ENCODE measurements around the gene RBM11. TPM values are rescaled to one million over a fixed set of nuclear protein-coding genes. Genes with fewer than 3 reads are reported as not detected.
A peak's percentile ranks its signal among the peaks of the same experiment; 100 is the strongest.
"Not testable (repeated sequence)": the region's sequence is repeated elsewhere in the genome, so short reads cannot be mapped to it uniquely, and the experiment has no call there.

RBM11 gene, protein sequence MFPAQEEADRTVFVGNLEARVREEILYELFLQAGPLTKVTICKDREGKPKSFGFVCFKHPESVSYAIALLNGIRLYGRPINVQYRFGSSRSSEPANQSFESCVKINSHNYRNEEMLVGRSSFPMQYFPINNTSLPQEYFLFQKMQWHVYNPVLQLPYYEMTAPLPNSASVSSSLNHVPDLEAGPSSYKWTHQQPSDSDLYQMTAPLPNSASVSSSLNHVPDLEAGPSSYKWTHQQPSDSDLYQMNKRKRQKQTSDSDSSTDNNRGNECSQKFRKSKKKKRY
- 10 to 100 TPM in 1 of 2 donors, 1 to 10 TPM in 1; 4.9 to 10.3 TPM for total RNA-seq

DNA sequence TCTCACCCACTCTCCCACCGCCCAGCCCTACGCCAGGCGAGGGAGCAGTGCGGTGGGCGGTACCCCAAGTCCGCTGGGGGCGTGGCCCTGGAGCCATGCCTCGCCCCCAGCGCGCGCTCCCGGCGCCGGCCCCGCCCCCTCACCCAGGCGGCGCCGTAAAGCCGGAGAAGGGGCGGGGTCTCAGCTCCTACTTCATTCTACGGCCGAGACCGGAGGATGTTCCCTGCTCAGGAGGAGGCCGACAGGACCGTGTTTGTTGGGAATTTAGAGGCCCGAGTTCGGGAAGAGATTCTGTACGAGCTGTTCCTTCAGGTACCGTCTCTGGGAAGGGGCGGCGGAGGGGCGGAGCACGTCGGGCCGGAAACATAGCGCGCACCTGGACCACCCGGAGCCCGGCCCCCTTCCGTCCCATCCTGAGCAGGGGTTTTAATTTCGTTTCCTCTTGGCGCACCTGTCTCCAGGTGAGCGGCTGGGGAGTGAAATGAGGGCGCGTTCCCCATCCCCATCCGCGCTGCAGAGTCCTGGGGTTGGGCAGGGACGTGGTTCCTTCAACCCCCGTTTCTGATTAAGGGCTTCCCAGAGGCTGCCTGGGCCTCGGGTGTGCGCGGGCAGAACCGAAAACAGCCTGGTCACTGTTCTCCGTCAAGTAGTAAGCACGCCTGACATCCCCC, at the start of gene RBM11:
TSS of gene RBM11 (plus strand) at position 187 of the 671 bp plus-strand sequence. CDS start at position 217, 30 bp downstream.
- Mint-ChIP-seq H3K27me3 (ENCODE audit: low read depth) (peaks cover 6% of the 10 kb centered on the region), H3K9me3 (no peaks in the 10 kb centered on the region), H3K36me3 (ENCODE audit: insufficient read depth in 2 of 2) (no peaks in the 10 kb centered on the region), H3K4me1 (ENCODE audit: low read depth) (peaks cover 12% of the 10 kb centered on the region), H3K4me3 (peak within 1 kb of the TSS; percentile 84 to 87), H3K27ac (no peak within 1 kb of the TSS)
- DNase-seq (peak; percentile 87 to 88), ATAC-seq (replicated peaks in 1 of 2) (peak; percentile 98 to 99)

DNA sequence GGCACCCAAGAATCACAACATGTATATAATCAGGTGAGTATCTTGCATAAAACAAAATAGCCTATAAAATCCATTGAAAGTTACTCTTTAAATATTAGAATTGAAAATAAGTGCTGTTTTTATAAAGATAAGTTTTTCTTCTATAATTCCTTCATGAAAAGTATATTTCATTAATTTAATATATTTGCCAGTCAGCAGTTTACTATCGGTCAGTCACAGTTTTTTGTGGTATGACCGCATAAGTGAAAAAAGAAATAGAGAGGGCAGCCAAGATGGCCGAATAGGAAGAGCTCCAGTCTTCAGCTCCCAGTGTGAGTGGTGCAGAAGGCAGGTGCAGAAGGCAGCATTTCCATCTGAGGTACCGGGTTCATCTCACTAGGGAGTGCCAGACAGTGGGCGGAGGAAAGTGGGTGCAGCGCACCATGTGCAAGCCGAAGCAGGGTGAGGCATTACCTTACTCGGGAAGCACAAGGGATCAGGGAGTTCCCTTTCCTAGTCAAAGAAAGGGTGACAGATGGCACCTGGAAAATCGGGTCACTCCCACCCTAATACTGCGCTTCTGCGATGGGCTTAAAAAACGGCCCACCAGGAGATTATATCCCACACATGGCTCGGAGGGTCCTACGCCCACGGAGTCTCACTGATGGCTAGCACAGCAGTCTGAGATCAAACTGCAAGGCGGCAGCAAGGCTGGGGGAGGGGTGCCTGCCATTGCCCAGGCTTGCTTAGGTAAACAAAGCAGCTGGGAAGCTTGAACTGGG, 49.3 kb upstream of the RBM11 start:
- H3K4me3 Mint-ChIP-seq; H3K27me3 Mint-ChIP-seq (ENCODE audit: low read depth); H3K36me3 Mint-ChIP-seq (ENCODE audit: insufficient read depth in 2 of 2); DNase-seq; H3K27ac Mint-ChIP-seq; ATAC-seq (replicated peaks in 1 of 2); H3K9me3 Mint-ChIP-seq; H3K4me1 Mint-ChIP-seq (ENCODE audit: low read depth): not testable (repeated sequence)

DNA sequence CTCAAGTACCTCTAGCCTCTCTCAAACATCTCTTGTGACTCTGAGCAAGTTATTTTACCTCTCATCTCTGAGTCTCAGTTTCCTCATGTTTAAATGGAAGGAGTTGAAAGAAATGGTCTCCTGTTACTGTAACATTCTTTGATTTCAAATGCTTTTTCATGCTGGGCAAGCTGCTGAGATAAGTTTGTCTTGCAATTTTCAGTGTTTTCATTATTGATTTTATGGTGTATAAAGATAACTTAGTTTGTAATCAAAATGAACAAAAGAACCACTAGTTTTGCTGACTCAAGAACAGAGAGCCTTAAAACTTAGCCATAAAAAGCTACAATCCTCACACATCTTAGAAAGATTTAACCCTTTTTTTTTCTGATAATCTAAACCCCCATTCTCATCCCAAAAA, 9.7 kb upstream of the RBM11 start:
- H3K27ac Mint-ChIP-seq, result no peak overlapping the region
- ATAC-seq (replicated peaks in 1 of 2) (no peak), DNase-seq (no peak)
- H3K4me1 Mint-ChIP-seq (ENCODE audit: low read depth), result no peaks in the 10 kb centered on the region
- peaks cover 12% of the 10 kb centered on the region for H3K27me3 Mint-ChIP-seq (ENCODE audit: low read depth)
- H3K4me3 Mint-ChIP-seq, result no peak overlapping the region
- no peaks in the 10 kb centered on the region for H3K36me3 Mint-ChIP-seq (ENCODE audit: insufficient read depth in 2 of 2)
- H3K9me3 Mint-ChIP-seq, result peaks cover 0 to 2% of the 10 kb centered on the region in 2 donors

DNA sequence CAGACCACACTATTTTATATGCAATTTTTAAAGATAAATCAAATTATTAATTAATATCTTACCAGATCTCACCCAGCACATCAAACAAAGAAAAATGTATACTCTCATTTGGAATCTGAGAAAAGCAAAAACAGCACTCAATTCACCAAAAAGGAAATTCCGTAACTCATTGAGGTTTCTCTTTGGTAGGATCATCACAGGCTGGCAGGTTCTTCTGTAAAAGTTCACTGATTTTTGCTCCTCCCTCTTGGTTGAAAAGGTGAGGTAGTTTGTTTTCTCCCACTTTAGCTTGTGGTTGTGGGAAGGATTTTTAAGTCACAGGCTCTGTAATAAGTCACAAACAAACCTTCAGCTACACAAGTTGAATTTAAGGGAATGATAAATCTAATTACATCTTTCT, 5.2 kb upstream of the RBM11 start, which contains the start of gene LIPI:
TSS of gene LIPI (minus strand) at position 218 of the 400 bp plus-strand sequence. CDS start at position 108, 110 bp downstream.
- H3K4me3 Mint-ChIP-seq, result no peak within 1 kb of the TSS
- H3K27me3 Mint-ChIP-seq (ENCODE audit: low read depth), result peaks cover 18% of the 10 kb centered on the region
- peaks cover 3% of the 10 kb centered on the region for H3K4me1 Mint-ChIP-seq (ENCODE audit: low read depth)
- no peaks in the 10 kb centered on the region for H3K9me3 Mint-ChIP-seq
- DNase-seq, result no peak
- H3K36me3 Mint-ChIP-seq (ENCODE audit: insufficient read depth in 2 of 2), result no peaks in the 10 kb centered on the region
- H3K27ac Mint-ChIP-seq, result no peak within 1 kb of the TSS
- ATAC-seq (replicated peaks in 1 of 2), result no peak

DNA sequence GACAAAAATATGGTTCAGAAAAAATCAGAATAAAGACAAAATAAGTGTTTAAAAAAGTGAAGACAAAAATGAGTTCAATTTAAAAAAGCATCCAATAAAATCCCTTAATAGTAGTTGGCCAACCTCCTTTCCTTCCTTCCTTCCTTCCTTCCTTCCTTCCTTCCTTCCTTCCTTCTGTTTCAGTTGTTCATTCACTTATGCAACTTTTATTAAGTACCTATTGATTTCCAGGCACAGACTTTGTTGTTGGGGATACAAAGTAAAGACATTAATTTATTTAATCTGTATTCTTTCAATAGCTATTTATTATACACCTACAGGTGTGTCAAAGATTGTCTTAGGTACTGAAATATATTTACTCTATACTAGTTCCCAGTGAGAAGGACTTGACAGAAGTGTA, 2.8 kb upstream of the RBM11 start:
- ATAC-seq (replicated peaks in 1 of 2), result no peak
- Mint-ChIP-seq H3K27me3 (ENCODE audit: low read depth) (peaks cover 18% of the 10 kb centered on the region), H3K4me1 (ENCODE audit: low read depth) (peaks cover 12% of the 10 kb centered on the region), H3K27ac (no peak overlapping the region), H3K4me3 (no peak overlapping the region), H3K9me3 (no peaks in the 10 kb centered on the region), H3K36me3 (ENCODE audit: insufficient read depth in 2 of 2) (no peaks in the 10 kb centered on the region)
- DNase-seq, result no peak

DNA sequence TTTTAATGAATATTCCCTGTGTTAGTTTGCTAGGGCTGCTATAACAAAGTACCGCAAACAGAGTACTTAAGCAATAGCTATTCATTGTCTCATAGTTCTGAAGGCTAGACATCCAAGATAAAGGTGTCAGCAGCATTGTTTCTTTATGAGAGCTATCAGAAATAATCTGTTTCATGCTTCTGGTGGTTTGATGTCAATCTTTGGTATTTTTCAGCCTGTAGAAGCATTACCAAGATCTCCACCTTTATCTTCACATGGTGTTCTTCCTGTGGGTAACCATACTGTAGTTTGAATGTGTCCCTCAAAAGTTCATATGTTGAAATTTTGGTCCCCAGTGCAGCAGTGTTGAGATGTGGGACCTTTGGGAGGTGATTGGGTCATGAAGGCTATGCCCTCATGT, 7.4 kb downstream of the RBM11 start:
- no peak for ATAC-seq (replicated peaks in 1 of 2)
- H3K27ac Mint-ChIP-seq, result no peak overlapping the region
- DNase-seq, result no peak
- H3K4me3 Mint-ChIP-seq, result no peak overlapping the region
- no peaks in the 10 kb centered on the region for H3K27me3 Mint-ChIP-seq (ENCODE audit: low read depth)
- peaks cover under 1 to 2% of the 10 kb centered on the region in 2 donors for H3K36me3 Mint-ChIP-seq (ENCODE audit: insufficient read depth in 2 of 2)
- peaks cover 0 to under 1% of the 10 kb centered on the region in 2 donors for H3K9me3 Mint-ChIP-seq
- no peaks in the 10 kb centered on the region for H3K4me1 Mint-ChIP-seq (ENCODE audit: low read depth)

DNA sequence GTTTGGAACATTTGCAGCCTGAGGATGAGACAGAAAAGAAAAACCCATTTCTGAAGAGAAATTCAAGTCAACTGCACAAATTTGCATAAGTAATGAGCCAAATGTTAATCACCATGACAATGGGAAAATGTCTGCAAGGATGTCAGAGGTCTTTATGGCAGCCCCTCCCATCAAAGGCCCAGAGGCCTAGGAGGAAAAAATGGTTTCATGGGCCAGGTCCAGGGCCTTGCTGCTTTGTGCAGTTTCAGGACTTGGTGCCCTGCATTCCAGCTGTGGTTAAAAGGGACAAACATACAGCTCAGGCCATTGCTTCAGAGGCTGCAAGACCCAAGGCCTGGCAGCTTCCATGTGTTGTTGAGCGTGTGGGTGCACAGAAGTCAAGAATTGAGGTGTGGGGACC, 13.4 kb downstream of the RBM11 start:
- Mint-ChIP-seq H3K9me3 (peaks cover 8 to 11% of the 10 kb centered on the region in 2 donors), H3K36me3 (ENCODE audit: insufficient read depth in 2 of 2) (peaks cover 4 to 12% of the 10 kb centered on the region in 2 donors), H3K27ac (no peak overlapping the region), H3K4me1 (ENCODE audit: low read depth) (no peaks in the 10 kb centered on the region), H3K4me3 (no peak overlapping the region), H3K27me3 (ENCODE audit: low read depth) (no peaks in the 10 kb centered on the region)
- no peak for ATAC-seq (replicated peaks in 1 of 2)
- no peak for DNase-seq

DNA sequence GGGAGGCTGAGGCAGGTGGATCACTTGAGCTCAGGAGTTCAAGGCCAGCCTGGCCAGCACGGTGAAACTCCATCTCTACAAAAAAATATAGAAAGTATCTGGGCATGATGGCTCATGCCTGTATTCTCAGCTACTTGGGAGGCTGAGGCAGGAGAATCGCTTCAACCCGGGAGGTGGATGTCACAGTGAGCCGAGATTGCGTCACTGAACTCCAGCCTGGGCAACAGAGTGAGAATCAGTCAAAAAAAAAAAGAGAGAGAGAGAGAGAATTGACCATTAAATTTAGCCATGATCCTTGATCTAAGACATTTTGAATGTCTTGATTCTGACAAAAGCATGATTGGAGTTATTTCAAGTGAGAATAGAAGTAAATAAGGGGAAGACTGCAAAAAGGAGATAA, 19.1 kb downstream of the RBM11 start:
- Mint-ChIP-seq H3K27me3 (ENCODE audit: low read depth) (no peaks in the 10 kb centered on the region), H3K36me3 (ENCODE audit: insufficient read depth in 2 of 2) (peaks cover 2% of the 10 kb centered on the region in 2 donors), H3K4me3 (no peak overlapping the region), H3K4me1 (ENCODE audit: low read depth) (no peaks in the 10 kb centered on the region), H3K27ac (no peak overlapping the region), H3K9me3 (peaks cover 2 to 3% of the 10 kb centered on the region in 2 donors)
- DNase-seq, result no peak
- no peak for ATAC-seq (replicated peaks in 1 of 2)

DNA sequence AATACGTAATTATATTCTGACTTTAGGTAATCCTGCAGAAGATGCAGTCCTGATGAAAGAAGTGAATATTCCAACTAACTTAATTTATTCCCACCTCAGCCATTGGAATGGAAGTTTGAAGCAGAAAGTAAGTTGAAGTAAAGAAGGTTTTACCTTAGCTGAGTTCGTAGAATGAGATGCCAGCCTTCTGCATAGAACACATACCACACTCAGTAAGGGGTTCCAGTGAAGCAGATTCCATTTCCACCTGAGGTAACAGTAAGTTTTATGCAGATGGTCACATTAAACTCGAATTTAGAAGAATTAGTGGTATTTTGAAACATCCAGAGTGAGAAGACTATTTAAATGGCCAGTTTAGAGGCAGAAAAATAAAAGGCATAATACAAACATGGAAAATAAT, 20.2 kb downstream of the RBM11 start:
- Mint-ChIP-seq H3K27ac (no peak overlapping the region), H3K4me1 (ENCODE audit: low read depth) (peaks cover 6% of the 10 kb centered on the region), H3K36me3 (ENCODE audit: insufficient read depth in 2 of 2) (no peaks in the 10 kb centered on the region), H3K27me3 (ENCODE audit: low read depth) (no peaks in the 10 kb centered on the region), H3K9me3 (peaks cover 0 to 3% of the 10 kb centered on the region in 2 donors), H3K4me3 (no peak overlapping the region)
- ATAC-seq (replicated peaks in 1 of 2) (no peak), DNase-seq (no peak)

DNA sequence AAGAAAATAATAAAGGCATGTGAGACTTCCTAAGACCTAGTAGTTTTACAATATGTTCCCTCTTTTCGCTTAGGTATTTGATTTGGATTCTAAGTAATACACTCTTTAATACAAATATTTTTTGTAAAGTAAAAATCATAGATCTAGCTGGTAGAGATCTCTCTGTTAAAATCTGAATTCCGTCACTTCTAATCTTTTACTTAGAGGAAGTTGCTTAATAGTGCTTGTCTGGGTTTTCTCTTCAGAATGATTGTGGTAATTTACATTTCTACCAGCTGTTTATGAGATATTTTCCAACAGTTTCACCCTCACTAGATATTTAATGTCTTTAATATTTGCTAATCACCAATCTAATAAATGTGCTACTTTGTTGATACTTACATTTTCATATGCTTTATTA, 23.3 kb downstream of the RBM11 start:
- DNase-seq (no peak), ATAC-seq (replicated peaks in 1 of 2) (no peak)
- peaks cover 13% of the 10 kb centered on the region for H3K4me1 Mint-ChIP-seq (ENCODE audit: low read depth)
- no peak overlapping the region for H3K27ac Mint-ChIP-seq
- H3K27me3 Mint-ChIP-seq (ENCODE audit: low read depth), result no peaks in the 10 kb centered on the region
- no peak overlapping the region for H3K4me3 Mint-ChIP-seq
- H3K9me3 Mint-ChIP-seq, result peaks cover 0 to 3% of the 10 kb centered on the region in 2 donors
- no peaks in the 10 kb centered on the region for H3K36me3 Mint-ChIP-seq (ENCODE audit: insufficient read depth in 2 of 2)

DNA sequence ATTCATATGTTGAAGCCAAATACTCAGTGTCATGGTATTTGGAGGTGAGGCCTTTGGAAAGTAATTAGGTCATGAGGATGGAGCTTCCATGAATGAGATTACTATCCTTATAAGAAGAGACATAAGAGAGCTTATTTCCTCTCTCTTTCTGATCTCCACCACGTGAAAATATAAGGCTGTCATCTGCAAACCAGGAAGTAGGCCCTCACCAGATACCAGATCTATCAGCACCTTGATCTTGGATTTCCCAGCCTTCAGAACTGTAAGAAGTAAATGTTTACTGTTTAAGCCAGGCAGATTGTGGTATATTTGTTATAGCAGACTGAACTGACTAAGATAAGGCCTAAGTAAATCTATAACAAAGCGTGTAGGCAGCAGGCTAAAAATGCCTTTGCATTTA, 25.3 kb downstream of the RBM11 start:
- peaks cover 0 to 3% of the 10 kb centered on the region in 2 donors for H3K9me3 Mint-ChIP-seq
- no peak overlapping the region for H3K27ac Mint-ChIP-seq
- no peaks in the 10 kb centered on the region for H3K36me3 Mint-ChIP-seq (ENCODE audit: insufficient read depth in 2 of 2)
- peaks cover 13% of the 10 kb centered on the region for H3K4me1 Mint-ChIP-seq (ENCODE audit: low read depth)
- no peak overlapping the region for H3K4me3 Mint-ChIP-seq
- DNase-seq (no peak), ATAC-seq (replicated peaks in 1 of 2) (no peak)
- no peaks in the 10 kb centered on the region for H3K27me3 Mint-ChIP-seq (ENCODE audit: low read depth)

DNA sequence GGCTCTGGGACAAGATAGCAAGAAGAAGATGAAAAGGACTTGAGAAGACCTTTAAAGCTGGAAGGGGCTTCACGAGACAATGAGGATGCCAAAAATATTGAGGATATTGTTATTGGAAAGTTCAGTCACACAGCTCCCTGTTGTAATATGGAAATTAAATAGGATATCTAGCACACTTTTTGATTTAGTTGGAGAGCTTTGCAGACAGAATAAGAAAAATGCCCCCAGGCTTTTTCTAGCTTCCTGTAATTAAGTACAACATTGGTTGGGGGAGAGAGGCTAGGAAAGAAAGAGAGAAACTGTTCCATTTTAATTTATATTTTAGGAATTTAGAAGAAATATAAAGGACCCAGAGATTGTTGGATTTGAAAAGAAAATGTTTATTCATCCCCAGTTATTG, 27.5 kb downstream of the RBM11 start:
- H3K4me1 Mint-ChIP-seq (ENCODE audit: low read depth), result peaks cover 13% of the 10 kb centered on the region
- H3K9me3 Mint-ChIP-seq, result peaks cover 0 to 3% of the 10 kb centered on the region in 2 donors
- no peak overlapping the region for H3K4me3 Mint-ChIP-seq
- ATAC-seq (replicated peaks in 1 of 2) (no peak), DNase-seq (no peak)
- H3K27me3 Mint-ChIP-seq (ENCODE audit: low read depth), result no peaks in the 10 kb centered on the region
- H3K27ac Mint-ChIP-seq, result no peak overlapping the region
- no peaks in the 10 kb centered on the region for H3K36me3 Mint-ChIP-seq (ENCODE audit: insufficient read depth in 2 of 2)

DNA sequence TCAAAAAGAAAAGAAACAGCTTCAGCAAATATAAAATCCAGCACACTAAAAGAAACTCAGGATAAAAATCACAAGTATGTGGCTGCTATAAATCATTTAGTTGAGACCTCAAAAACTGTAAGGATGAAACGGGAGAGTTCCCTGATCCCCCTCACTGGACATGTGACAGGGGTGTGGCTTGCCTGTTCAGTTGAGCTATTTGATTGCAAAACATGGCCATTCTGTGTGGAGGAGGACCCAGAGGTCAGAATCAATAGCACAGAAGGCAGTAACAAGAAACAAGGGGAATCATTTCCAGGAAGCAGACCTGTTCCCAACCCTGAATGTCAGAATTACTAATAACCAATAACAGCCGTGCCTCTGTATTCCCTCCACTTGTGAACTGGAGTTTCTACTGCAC, 27.9 kb downstream of the RBM11 start:
- H3K36me3 Mint-ChIP-seq (ENCODE audit: insufficient read depth in 2 of 2), result no peaks in the 10 kb centered on the region
- H3K27ac Mint-ChIP-seq, result no peak overlapping the region
- H3K9me3 Mint-ChIP-seq, result peaks cover 0 to 3% of the 10 kb centered on the region in 2 donors
- no peak overlapping the region for H3K4me3 Mint-ChIP-seq
- DNase-seq (no peak), ATAC-seq (replicated peaks in 1 of 2) (no peak)
- peaks cover 13% of the 10 kb centered on the region for H3K4me1 Mint-ChIP-seq (ENCODE audit: low read depth)
- H3K27me3 Mint-ChIP-seq (ENCODE audit: low read depth), result no peaks in the 10 kb centered on the region

Data from activated T-cell treated with anti-CD3 and anti-CD28 coated beads, Interleukin-2, amount 50 U/mL, for 72 hours (primary cell).